Spinal cord (tissue), 10 donors: Measurements from ENCODE around the gene VAV2. TPM values are rescaled to one million over a fixed set of nuclear protein-coding genes. Genes with fewer than 3 reads are reported as not detected.
"Not testable (repeated sequence)": the region's sequence is repeated elsewhere in the genome, so short reads cannot be mapped to it uniquely, and the experiment has no call there.

Source experiments
- DNase-seq, 6 donors: peaks; one replicate each; pipeline versions ENCODE4 v3.0.0 to v3.0.0-alpha.2; 2013 to 2015; ENCODE audit warnings: low spot score in 6 of 6, low read depth in 4 of 6
- H3K27ac ChIP-seq: one replicate; pipeline ENCODE4 v1.5.1; 2013; ENCODE audit warnings: low read depth, low read length, control low read depth
- H3K27me3 ChIP-seq: one replicate; pipeline ENCODE4 v1.6.1; 2013; ENCODE audit warnings: low read length; ENCODE audit not compliant: control insufficient read depth, insufficient read depth
- H3K36me3 ChIP-seq: one replicate; pipeline ENCODE4 v1.6.1; 2013; ENCODE audit warnings: low read length; ENCODE audit not compliant: control insufficient read depth, insufficient read depth
- H3K4me1 ChIP-seq: one replicate; pipeline ENCODE4 v1.6.1; 2013; ENCODE audit warnings: low read length; ENCODE audit not compliant: control insufficient read depth, insufficient read depth
- H3K4me3 ChIP-seq: one replicate; pipeline ENCODE4 v1.5.1; 2013; ENCODE audit warnings: low read depth, low read length, control low read depth
- H3K9me3 ChIP-seq: one replicate; pipeline ENCODE4 v1.6.1; 2013; ENCODE audit warnings: low read length; ENCODE audit not compliant: control insufficient read depth, insufficient read depth
- WGBS: methylation state at CpG from one replicate; pipeline ENCODE4 v1.1.5; 2013; ENCODE audit warnings: missing lambda C conversion rate; ENCODE audit not compliant: insufficient coverage; 5-methylcytosine and 5-hydroxymethylcytosine counted together
- polyA plus RNA-seq, 2 donors: library from polyadenylated mRNA; unstranded; fragments of 120-200 nt; gene quantifications; one replicate each; pipeline ENCODE4 v1.2.1, GENCODE V29; 2013; ENCODE audit not compliant: insufficient read length in 2 of 2
- total RNA-seq, 2 donors: library from RNA; depleted of rRNA in 1 of 2; stranded (reverse); fragments of 120-200 nt in 1 of 2; fragments of >200 nt in 1 of 2; gene quantifications; one replicate each; pipeline versions ENCODE4 v1.2.3 to v1.2.4, GENCODE V29; 2013 to 2014
- donor health status: healthy.

VAV2 gene
- total and polyA plus RNA-seq, 4 donors: 18.4 to 48.3 (median 33.1) TPM

- no CpG with 5 or more reads among the region's 2 CpGs for WGBS
- Histone ChIP-seq H3K36me3 (peaks cover 24% of the 10 kb centered on the region), H3K4me1 (peaks cover 54% of the 10 kb centered on the region)
- not testable (repeated sequence) for H3K27ac ChIP-seq, H3K9me3 ChIP-seq, H3K4me3 ChIP-seq, H3K27me3 ChIP-seq, DNase-seq
These were observed 68.5 kb downstream of the VAV2 start for GRCh38 chr9:133923608-133924007.

DNA sequence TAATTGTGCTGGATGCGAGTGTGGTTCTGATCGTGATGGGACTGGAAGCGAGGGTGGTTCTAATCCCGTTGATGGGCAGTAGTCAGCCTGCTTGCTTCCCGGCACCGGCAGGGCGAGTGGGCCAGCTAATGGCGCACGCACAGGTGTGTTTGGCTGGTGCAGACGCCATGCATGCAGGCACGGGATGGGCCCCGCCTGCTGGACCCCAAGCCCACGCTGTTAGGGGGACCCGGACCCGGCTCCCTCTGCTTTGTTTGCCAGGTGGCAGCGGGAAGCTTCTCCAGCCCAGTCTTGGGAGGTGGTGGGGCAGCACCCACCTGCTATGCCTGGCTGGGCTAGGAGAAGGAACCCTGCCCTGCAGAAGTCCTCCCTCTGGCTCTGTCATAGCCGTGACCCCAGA is 70.3 kb downstream of the VAV2 start:
- H3K9me3 ChIP-seq: no peaks in the 10 kb centered on the region
- H3K27ac ChIP-seq: no peak overlapping the region
- H3K4me3 ChIP-seq: no peak overlapping the region
- peaks cover 54% of the 10 kb centered on the region for H3K4me1 ChIP-seq
- peaks cover 24% of the 10 kb centered on the region for H3K36me3 ChIP-seq
- 89% methylated on average over 17 of the region's 17 CpGs for WGBS
- no peaks in the 10 kb centered on the region for H3K27me3 ChIP-seq
- no peak for DNase-seq

DNA sequence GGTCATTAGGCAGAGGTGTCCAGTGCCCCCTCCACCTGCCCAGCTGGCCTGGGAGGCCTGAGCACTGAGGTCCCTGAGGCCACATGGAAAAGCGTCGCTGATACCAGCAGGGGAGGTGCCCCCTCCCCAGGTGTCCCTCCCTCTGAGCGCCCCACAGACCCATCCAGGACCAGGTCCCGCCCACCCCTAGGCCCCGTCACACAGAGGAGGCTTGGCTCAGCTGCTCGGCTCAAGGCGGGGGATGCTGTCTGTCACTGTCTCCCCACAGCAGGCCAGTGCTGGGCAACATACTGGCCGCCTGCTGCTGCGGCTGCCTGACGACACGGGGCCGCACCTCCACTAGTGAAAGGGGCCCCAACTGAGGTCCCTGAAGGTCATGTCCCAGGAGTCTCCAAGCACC is 71.7 kb downstream of the VAV2 start:
- DNase-seq: no peak
- Histone ChIP-seq H3K9me3 (no peaks in the 10 kb centered on the region), H3K27ac (no peak overlapping the region), H3K4me1 (peaks cover 58% of the 10 kb centered on the region), H3K4me3 (no peak overlapping the region), H3K27me3 (no peaks in the 10 kb centered on the region), H3K36me3 (peaks cover 22% of the 10 kb centered on the region)
- WGBS: 38% methylated on average over 9 of the region's 12 CpGs

DNA sequence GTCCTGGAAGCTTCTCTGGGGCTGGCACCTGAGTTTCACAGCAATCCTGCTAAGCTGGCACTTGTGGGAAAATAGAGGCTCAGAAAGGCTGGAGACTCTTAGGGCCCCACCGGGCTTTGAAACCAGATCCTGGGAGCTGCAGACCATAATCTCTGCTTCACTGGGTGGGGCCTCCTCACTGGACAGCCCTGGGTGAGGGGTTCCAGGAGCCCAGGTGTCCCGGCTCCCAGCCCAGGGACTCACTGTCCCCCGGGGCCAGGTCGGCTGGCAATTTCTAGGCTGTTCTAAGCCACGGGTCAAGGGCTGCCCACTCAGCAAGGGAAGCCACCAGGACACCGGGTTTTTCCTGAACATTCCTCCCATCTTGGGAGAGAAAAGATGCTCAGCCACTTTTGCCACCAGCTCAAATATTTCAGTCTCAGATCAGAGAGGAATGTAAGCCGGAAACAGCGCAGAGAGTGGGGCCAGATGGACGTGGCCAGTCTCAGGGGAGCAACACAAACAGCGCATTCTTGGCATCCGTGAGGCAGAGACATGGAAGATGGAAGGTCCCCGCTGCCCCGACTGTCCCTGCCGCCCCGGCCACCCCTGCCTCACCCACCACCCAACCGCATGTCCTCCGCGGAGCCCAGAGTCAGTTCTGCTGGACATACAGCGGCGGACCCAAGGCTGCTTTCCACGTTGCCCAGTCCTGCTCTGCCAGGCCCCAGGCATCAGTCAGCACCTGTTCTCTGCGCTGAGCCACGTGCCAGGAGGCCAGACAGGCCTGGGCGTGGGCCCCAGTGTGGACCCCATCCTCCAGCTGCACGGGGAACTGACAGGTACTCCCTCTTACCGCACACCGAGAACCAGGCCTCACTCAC is 72.6 kb downstream of the VAV2 start:
- Histone ChIP-seq H3K27ac (no peak overlapping the region), H3K27me3 (no peaks in the 10 kb centered on the region), H3K4me1 (peaks cover 66% of the 10 kb centered on the region), H3K9me3 (no peaks in the 10 kb centered on the region), H3K36me3 (peaks cover 22% of the 10 kb centered on the region), H3K4me3 (no peak overlapping the region)
- DNase-seq: peak in 1 of 6 donors; percentile 24
- WGBS: 77% methylated on average over 27 of the region's 27 CpGs

- H3K4me3 ChIP-seq: no peak overlapping the region
- H3K27ac ChIP-seq: peak overlapping the region; percentile 71
- H3K36me3 ChIP-seq: peaks cover 24% of the 10 kb centered on the region
- no peaks in the 10 kb centered on the region for H3K27me3 ChIP-seq
- H3K9me3 ChIP-seq: no peaks in the 10 kb centered on the region
- peaks cover 78% of the 10 kb centered on the region for H3K4me1 ChIP-seq
- DNase-seq: peak in 2 of 6 donors; percentile 88 to 92
- 15% methylated on average over 21 of the region's 24 CpGs for WGBS
These were observed 73.9 kb downstream of the VAV2 start for GRCh38 chr9:133918111-133918813.

DNA sequence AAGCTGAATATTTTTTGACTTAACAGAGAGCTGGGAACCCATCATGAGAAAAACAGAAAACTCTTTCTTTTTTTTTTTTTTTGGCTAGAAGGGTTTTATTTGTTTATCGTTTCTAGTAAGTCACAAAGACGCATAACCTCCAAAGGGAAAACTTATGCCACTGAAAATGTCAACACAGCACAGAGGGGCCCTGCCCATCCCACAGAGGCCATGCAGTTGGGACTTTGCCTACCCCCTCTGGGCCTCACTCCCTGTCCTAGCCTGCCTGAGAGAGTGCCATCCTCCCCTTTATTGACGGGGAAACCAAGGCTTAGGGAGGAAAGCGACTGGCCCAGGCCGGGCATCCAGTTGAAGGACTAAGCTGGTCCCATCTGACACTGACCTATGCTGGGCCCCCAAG is 74.7 kb downstream of the VAV2 start:
- Histone ChIP-seq H3K36me3 (peaks cover 24% of the 10 kb centered on the region), H3K9me3 (no peaks in the 10 kb centered on the region), H3K27me3 (no peaks in the 10 kb centered on the region), H3K4me3 (no peak overlapping the region), H3K4me1 (peaks cover 87% of the 10 kb centered on the region), H3K27ac (peak overlapping the region; percentile 83)
- no peak for DNase-seq
- WGBS: 17% methylated on average over 1 of the region's 5 CpGs

- H3K4me3 ChIP-seq: no peak overlapping the region
These were observed 76.0 kb downstream of the VAV2 start for GRCh38 chr9:133916159-133916541.

DNA sequence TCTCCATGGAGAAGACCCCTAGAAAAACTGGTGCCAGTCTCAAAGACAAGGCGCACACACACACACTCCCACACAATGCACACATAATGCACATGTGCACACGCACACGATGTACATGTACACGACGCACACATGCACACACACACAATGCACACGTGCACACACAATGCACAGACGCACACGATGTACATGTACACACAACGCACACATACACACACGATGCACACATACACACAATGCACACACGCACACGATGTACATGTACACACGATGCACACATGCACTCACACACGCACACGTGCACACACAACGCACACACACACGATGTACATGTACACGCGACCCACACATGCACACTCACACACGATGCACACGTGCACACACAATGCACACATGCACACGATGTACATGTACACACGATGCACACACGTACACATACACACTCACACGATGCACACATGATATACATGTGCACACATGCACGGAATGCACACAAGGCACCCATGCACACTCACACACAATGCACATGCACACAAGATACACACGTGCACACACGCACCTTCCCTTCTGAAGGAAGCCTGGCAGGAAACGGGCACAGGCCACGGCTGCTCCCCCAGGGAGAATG is 76.5 kb downstream of the VAV2 start:
- Histone ChIP-seq H3K27me3 (no peaks in the 10 kb centered on the region), H3K9me3 (no peaks in the 10 kb centered on the region), H3K27ac (peak overlapping the region; percentile 83), H3K36me3 (peaks cover 16% of the 10 kb centered on the region), H3K4me3 (no peak overlapping the region), H3K4me1 (peaks cover 98% of the 10 kb centered on the region)
- 69% methylated on average over 26 of the region's 30 CpGs for WGBS
- DNase-seq: no peak

More at GRCh38 chr9:133916159-133916541, 76.0 kb downstream of the VAV2 start:
- H3K27ac ChIP-seq: peak overlapping the region; percentile 83
- peaks cover 98% of the 10 kb centered on the region for H3K4me1 ChIP-seq
- H3K9me3 ChIP-seq: no peaks in the 10 kb centered on the region
- peak in 5 of 6 donors; percentile 71 to 96 (median 85) for DNase-seq
- peaks cover 16% of the 10 kb centered on the region for H3K36me3 ChIP-seq
- H3K27me3 ChIP-seq: no peaks in the 10 kb centered on the region
- 19% methylated on average over 15 of the region's 16 CpGs for WGBS

GRCh38 chr9:133914442-133915342 is 77.4 kb downstream of the VAV2 start:
- peak overlapping the region; percentile 83 for H3K27ac ChIP-seq

More at GRCh38 chr9:133914442-133915342, 77.4 kb downstream of the VAV2 start:
- Histone ChIP-seq H3K4me1 (peaks cover 91% of the 10 kb centered on the region), H3K4me3 (no peak overlapping the region), H3K27me3 (no peaks in the 10 kb centered on the region), H3K36me3 (peaks cover 8% of the 10 kb centered on the region), H3K9me3 (no peaks in the 10 kb centered on the region)
- 50% methylated on average over 19 of the region's 25 CpGs for WGBS
- peak in 1 of 6 donors; percentile 54 for DNase-seq
